ENCODE results near the gene PTPRJ.
A peak's percentile ranks its signal among the peaks of the same experiment; 100 is the strongest.

The PTPRJ gene

DNA sequence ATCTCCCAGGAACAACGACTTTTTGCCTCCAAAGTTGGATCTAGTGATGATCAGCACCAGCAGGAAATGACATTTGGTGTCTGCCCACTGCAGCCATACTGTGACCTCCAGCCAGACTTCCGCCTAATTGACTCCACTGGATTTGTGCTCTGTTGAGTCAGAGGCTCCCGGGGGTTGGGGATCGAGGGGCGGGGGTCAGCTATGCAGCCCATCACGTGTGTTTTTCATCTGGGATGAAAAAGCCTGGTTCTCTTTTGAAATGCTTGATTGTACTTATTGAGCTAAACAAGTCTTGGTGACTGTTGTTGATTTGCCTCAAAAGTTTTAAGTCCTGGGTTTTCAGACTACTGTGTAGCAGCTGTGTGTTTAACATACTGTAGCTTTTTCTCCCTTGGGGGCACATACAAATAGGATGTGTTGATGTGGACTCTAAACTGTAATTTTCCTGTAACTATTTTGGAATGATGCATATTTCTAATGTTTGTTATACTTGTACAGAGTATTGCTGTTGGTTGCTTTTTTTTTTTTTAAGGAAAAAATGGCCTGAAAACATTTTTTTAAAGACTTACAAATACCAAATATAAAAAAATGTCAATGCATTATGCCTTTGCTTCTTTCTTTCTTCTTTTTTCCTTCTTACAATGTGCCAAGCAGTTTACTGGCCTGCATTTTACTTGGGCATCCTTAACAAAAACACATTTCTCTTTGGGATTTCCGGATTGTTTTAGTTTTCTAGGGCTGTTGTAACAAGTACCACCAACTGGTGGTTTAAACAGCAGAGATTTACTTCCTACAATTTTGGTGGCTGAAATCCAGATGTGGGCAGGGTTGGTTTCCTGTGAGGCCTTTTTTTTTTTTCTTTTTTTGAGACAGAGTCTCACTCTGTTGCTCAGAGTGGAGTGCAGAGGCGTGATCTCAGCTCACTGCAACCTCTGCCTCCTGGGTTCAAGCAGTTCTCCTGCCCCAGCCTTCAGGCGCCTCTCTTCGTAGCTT is 190.2 kb downstream of the PTPRJ start:
- H3K27me3 Mint-ChIP-seq (ENCODE audit: low read depth) = no peaks in the 10 kb centered on the region
- peak overlapping the region; percentile 80 to 92 (median 87) for H3K27ac Mint-ChIP-seq
- peaks cover 37% of the 10 kb centered on the region for H3K4me1 Mint-ChIP-seq
- TF ChIP-seq, protein P1, sequence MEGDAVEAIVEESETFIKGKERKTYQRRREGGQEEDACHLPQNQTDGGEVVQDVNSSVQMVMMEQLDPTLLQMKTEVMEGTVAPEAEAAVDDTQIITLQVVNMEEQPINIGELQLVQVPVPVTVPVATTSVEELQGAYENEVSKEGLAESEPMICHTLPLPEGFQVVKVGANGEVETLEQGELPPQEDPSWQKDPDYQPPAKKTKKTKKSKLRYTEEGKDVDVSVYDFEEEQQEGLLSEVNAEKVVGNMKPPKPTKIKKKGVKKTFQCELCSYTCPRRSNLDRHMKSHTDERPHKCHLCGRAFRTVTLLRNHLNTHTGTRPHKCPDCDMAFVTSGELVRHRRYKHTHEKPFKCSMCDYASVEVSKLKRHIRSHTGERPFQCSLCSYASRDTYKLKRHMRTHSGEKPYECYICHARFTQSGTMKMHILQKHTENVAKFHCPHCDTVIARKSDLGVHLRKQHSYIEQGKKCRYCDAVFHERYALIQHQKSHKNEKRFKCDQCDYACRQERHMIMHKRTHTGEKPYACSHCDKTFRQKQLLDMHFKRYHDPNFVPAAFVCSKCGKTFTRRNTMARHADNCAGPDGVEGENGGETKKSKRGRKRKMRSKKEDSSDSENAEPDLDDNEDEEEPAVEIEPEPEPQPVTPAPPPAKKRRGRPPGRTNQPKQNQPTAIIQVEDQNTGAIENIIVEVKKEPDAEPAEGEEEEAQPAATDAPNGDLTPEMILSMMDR (IDR thresholded peaks at IDR 0.05; ENCODE audit: unreplicated experiment in 3 of 3) = no peak
- H3K4me3 Mint-ChIP-seq = no peak overlapping the region
- no peaks in the 10 kb centered on the region for H3K9me3 Mint-ChIP-seq
- H3K36me3 Mint-ChIP-seq (ENCODE audit: low read depth) = peaks cover 26% of the 10 kb centered on the region

DNA sequence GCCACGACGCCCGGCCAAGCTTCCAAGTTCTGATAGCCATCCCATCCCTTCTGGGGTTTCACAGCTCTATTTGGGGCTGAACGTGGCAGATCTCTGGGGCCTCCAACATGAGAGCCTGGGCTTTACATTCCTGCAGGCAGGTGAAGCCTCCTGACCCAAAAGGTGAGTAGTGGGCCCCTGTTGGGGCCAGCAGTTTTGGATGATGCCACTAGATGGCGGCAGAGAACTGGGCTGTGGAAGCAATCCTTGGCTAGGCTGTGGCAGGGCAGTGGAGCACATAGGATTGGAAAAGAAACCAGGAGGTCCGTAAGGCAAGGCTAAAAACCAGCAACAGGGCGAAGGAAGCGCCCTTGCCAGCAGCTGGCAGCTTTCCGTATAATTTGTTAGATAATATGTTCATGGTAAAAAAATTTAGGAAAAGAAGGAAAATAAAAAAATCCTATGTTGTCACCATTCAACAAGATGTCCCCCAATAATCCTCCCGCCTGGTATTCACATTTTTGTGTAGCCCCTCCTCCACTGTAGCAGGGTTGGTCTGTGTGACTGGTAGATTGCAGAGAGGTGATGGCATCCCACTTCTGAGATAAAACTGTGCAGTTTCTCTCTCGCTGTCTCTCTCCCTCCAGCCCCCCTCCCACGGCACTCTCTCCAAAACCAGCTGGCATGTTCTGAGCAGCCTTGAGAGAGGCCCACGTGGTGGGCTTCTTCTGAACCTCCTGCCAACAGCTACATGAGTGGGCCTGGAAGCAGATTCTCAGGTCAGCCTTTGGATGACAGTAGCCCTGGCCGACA is 192.7 kb downstream of the PTPRJ start:
- peak overlapping the region in 2 of 3 experiments; percentile 16 to 28 for H3K4me3 Mint-ChIP-seq

DNA sequence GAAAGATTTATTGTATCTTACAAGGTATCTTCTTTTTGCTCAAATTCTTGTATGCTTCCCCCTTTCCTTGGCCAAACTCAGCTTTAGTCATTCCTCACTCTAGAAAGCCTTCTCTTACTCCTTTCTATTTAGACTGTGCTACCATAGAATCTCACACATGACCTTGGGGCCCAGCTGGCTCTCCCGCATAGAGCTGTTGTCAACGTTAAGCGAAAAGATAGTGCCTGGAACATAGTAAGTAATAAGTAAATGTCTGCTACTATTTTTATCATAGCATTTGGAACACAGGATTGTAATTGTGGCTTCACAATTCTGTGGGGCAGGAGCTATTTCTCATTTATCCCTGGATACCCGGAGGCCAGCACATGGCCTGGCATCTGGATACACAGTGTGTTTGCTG is 197.3 kb downstream of the PTPRJ start:
- Mint-ChIP-seq H3K36me3 (ENCODE audit: low read depth) (no peaks in the 10 kb centered on the region), H3K9me3 (peaks cover 8% of the 10 kb centered on the region), H3K27ac (no peak overlapping the region), H3K27me3 (ENCODE audit: low read depth) (no peaks in the 10 kb centered on the region), H3K4me3 (no peak overlapping the region), H3K4me1 (peaks cover 8% of the 10 kb centered on the region)
- TF ChIP-seq, protein P1 (IDR thresholded peaks at IDR 0.05; ENCODE audit: unreplicated experiment in 3 of 3) = no peak

More for the DNA sequence above, 192.7 kb downstream of the PTPRJ start:
- Mint-ChIP-seq H3K27me3 (ENCODE audit: low read depth) (no peaks in the 10 kb centered on the region), H3K36me3 (ENCODE audit: low read depth) (peaks cover 7% of the 10 kb centered on the region), H3K4me1 (peaks cover 37% of the 10 kb centered on the region), H3K27ac (peak overlapping the region in 2 of 3 experiments; percentile 21 to 31), H3K9me3 (no peaks in the 10 kb centered on the region)
- TF ChIP-seq, protein P1 (IDR thresholded peaks at IDR 0.05; ENCODE audit: unreplicated experiment in 3 of 3) = peak; percentile 77 to 92 (median 87)

DNA sequence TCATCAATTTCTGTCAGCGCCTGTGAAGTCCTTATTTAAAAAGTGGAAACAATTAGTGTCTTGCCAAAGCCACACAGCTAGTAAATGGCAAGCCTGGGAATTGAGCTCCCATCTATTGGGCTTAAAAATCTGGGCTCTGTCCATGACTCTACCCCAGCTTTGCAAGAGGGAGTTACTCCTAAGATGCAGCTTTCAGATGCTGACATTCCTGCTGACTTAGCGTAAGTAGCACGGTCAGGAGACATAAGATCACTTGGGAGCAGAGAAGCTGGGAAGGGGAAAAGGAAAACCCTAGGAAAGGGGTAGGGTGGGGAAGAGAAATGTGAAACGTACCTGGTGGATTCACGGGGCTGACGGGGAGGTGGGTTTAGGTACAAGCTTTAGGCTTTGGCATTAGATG is 200.3 kb downstream of the PTPRJ start:
- Mint-ChIP-seq H3K4me3 (no peak overlapping the region), H3K27me3 (ENCODE audit: low read depth) (no peaks in the 10 kb centered on the region), H3K27ac (no peak overlapping the region), H3K9me3 (peaks cover 11% of the 10 kb centered on the region), H3K36me3 (ENCODE audit: low read depth) (no peaks in the 10 kb centered on the region), H3K4me1 (no peaks in the 10 kb centered on the region)
- TF ChIP-seq, protein P1 (IDR thresholded peaks at IDR 0.05; ENCODE audit: unreplicated experiment in 3 of 3) = no peak

DNA sequence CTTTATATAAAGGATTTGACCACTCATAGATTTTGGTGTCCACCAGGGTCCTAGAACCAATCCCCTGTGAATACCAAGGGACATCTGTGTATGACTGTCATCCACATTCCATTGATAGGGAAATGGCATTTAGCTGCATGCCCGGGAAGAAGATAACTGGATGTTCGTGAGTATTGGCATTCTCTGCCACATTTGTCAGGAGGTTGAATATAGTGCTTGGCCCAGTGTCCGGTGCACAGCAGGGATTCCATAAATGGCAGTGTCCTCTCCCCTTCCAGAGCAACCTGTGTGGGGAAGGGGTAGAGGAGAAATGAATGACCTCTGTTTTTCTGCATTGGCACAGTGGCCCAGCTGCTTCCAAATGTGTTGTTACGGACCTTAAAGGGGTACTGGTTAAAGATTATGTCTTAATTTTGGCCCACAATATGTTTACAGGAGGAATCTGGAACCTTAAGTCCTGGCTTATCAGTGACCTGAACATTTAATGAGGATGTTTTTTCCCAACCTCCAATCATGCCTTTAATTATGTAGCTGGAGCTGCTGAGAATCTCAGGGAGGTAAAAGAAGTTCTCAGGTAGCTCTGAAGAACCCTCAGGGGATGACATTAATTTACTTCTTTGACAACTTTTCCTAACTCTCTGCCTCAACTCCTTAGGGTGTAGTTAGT is 202.6 kb downstream of the PTPRJ start:
- Mint-ChIP-seq H3K9me3 (peaks cover 11% of the 10 kb centered on the region), H3K4me3 (no peak overlapping the region), H3K27me3 (ENCODE audit: low read depth) (no peaks in the 10 kb centered on the region), H3K27ac (no peak overlapping the region), H3K36me3 (ENCODE audit: low read depth) (no peaks in the 10 kb centered on the region), H3K4me1 (no peaks in the 10 kb centered on the region)
- TF ChIP-seq, protein P1 (IDR thresholded peaks at IDR 0.05; ENCODE audit: unreplicated experiment in 3 of 3) = no peak

Measured in nephron (organoid).